Measurements from ENCODE around the gene KRT13.

- TF ChIP-seq CTCF (conservative IDR thresholded peaks at IDR 0.05) (no peak), ZFX (IDR thresholded peaks at IDR 0.05) (no peak)
Observed at GRCh38 chr17:41464173-41464572, 41.2 kb downstream of the KRT13 start.
